Measurements from ENCODE around the gene TP53I11.

The TP53I11 gene

GRCh38 chr11:44915004-44915403 lies 35.7 kb downstream of the TP53I11 start:
- H3K4me3 ChIP-seq = no peak overlapping the region
- TF ChIP-seq CTCF (IDR thresholded peaks at IDR 0.05) = no peak
- no peak for DNase-seq (ENCODE audit: low spot score)
- H3K27ac ChIP-seq = no peak overlapping the region

GRCh38 chr11:44914105-44914504 lies 36.6 kb downstream of the TP53I11 start:
- H3K27ac ChIP-seq = no peak overlapping the region
- no peak for TF ChIP-seq CTCF (IDR thresholded peaks at IDR 0.05)
- no peak for DNase-seq (ENCODE audit: low spot score)

GRCh38 chr11:44913502-44913901 lies 37.2 kb downstream of the TP53I11 start:
- TF ChIP-seq CTCF (IDR thresholded peaks at IDR 0.05) = no peak
- no peak overlapping the region for H3K27ac ChIP-seq

More at GRCh38 chr11:44914105-44914504, 36.6 kb downstream of the TP53I11 start:
- H3K4me3 ChIP-seq = no peak overlapping the region

GRCh38 chr11:44912270-44912987 lies 38.3 kb downstream of the TP53I11 start:
- H3K27ac ChIP-seq = no peak overlapping the region
- TF ChIP-seq CTCF (IDR thresholded peaks at IDR 0.05) = no peak
- H3K4me3 ChIP-seq = no peak overlapping the region
- no peak for DNase-seq (ENCODE audit: low spot score)

More at GRCh38 chr11:44913502-44913901, 37.2 kb downstream of the TP53I11 start:
- H3K4me3 ChIP-seq = no peak overlapping the region
- no peak for DNase-seq (ENCODE audit: low spot score)

GRCh38 chr11:44911029-44911814 lies 39.5 kb downstream of the TP53I11 start:
- Histone ChIP-seq H3K27ac (no peak overlapping the region), H3K4me3 (peak overlapping the region; percentile 17)
- DNase-seq (ENCODE audit: low spot score) = peak; percentile 83
- peak; percentile 54 for TF ChIP-seq CTCF (IDR thresholded peaks at IDR 0.05)

GRCh38 chr11:44910591-44910990 lies 40.1 kb downstream of the TP53I11 start:
- TF ChIP-seq CTCF (IDR thresholded peaks at IDR 0.05) = no peak
- Histone ChIP-seq H3K4me3 (no peak overlapping the region), H3K27ac (no peak overlapping the region)
- DNase-seq (ENCODE audit: low spot score) = no peak
